Gastroesophageal sphincter (tissue), 4 donors: ENCODE results near the gene LINC01488. TPM values are rescaled to one million over a fixed set of nuclear protein-coding genes. Genes with fewer than 3 reads are reported as not detected.

Experiments
- ATAC-seq: fragments of 150-250 bp; one replicate; pipeline ENCODE4 v1.9.1; 2016; ENCODE audit warnings: mild to moderate bottlenecking, moderate library complexity
- H3K27ac ChIP-seq, 4 donors: fragments of 200-600 bp; sonication (generic) in 3 of 4; 1 replicate in 3 of 4; 2 replicates in 1 of 4; pipeline ENCODE4 v1.5.1; 2016 to 2019
- H3K27me3 ChIP-seq: fragments of 200-600 bp; sonication (generic); one replicate; pipeline ENCODE4 v1.5.1; 2019
- H3K36me3 ChIP-seq, 2 donors: fragments of 200-600 bp; sonication (generic); one replicate each; pipeline ENCODE4 v1.5.1; 2019; ENCODE audit warnings: control low read depth in 1 of 2
- H3K4me1 ChIP-seq, 3 donors: fragments of 200-600 bp; sonication (generic); 1 replicate in 2 of 3; 2 replicates in 1 of 3; pipeline ENCODE4 v1.5.1; 2016 to 2019; ENCODE audit warnings: control low read depth in 2 of 3
- H3K4me3 ChIP-seq, 2 donors: fragments of 200-600 bp; sonication (generic); one replicate each; pipeline ENCODE4 v1.5.1; 2019; ENCODE audit warnings: mild to moderate bottlenecking in 1 of 2, moderate library complexity in 1 of 2
- H3K9me3 ChIP-seq, 3 donors: fragments of 200-600 bp; sonication (generic); one replicate each; pipeline ENCODE4 v1.5.1; 2017 to 2019; ENCODE audit warnings: control low read depth in 2 of 3
- CTCF ChIP-seq, 4 experiments: fragments of 200-600 bp in 2 of 4; fragments of 450-650 bp in 2 of 4; sonication (generic) in 1 of 4; IDR thresholded peaks; one replicate each; pipeline ENCODE4 v1.5.1; 2017 to 2019; ENCODE audit warnings: antibody characterized with exemption in 4 of 4, mild to moderate bottlenecking in 2 of 4, moderate library complexity in 2 of 4
- EP300 ChIP-seq: sonication (generic); formaldehyde crosslinking; IDR thresholded peaks from one replicate; pipeline ENCODE4 v1.6.1; 2017; ENCODE audit warnings: antibody characterized with exemption, mild to moderate bottlenecking
- POLR2A ChIP-seq, 2 donors: fragments of 450-650 bp; IDR thresholded peaks; one replicate each; pipeline ENCODE4 v1.6.1; 2017; ENCODE audit warnings: antibody characterized with exemption in 2 of 2, mild to moderate bottlenecking in 2 of 2, moderate library complexity in 1 of 2
- POLR2AphosphoS5 ChIP-seq: sonication (generic); formaldehyde crosslinking; IDR thresholded peaks from one replicate; pipeline ENCODE4 v1.6.1; 2017; ENCODE audit warnings: antibody characterized with exemption
- WGBS, 2 donors: methylation state at CpG; one replicate each; pipeline ENCODE4 v1.1.5; 2018; ENCODE audit warnings: low coverage in 1 of 2; 5-methylcytosine and 5-hydroxymethylcytosine counted together
- total RNA-seq, 4 donors: library from RNA; depleted of rRNA; stranded (reverse); fragments of >200 nt; gene quantifications; one replicate each; pipeline ENCODE4 v1.1.0, GENCODE V29; 2016

The LINC01488 gene
- total RNA-seq, 4 donors from 2014 or later = not detected

DNA sequence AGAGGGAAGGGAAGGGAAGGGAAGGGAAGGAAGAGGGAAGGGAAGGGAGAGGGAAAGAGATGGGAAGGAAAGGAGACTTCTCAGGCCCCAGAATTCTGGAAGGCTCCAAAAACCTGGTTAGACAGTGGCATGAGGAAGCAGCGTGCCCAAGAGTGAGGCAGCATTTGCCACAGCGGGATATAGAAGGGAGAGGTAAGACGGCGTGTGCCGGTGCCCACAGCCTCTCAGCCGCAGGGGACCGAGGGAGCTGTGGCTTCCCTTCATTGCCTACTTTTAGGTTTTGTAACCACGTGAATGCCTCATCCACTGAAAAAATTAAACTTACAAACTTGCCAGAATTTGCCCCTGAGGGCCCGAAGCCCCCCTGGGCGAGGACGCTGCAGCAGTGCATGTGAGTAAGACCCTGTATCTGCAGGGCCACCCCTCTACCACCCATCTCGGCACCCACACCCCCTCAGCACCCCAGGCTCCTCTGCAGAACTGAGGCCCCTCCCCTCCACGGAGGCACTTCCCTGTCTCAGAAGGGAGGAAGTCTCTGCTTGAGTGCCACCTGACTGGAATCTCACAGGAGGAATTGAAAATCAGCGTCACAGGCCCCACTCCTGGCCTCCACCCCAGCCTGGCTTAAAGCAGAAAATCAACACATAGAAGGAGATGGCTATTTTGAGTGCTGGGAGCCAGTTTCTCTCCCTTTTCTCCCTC is 58.1 kb downstream of the LINC01488 start:
- H3K27me3 ChIP-seq = peaks cover 10% of the 10 kb centered on the region
- WGBS, 2 donors = 86 to 95% methylated on average over 7 to 9 of the region's 14 CpGs
- peak overlapping the region in 3 of 4 donors; percentile 52 to 57 (median 56) for H3K27ac ChIP-seq
- H3K4me3 ChIP-seq = no peak overlapping the region
- ATAC-seq = peak; percentile 42
- H3K36me3 ChIP-seq = no peaks in the 10 kb centered on the region
- peaks cover 0 to 23% (median 5%) of the 10 kb centered on the region in 3 donors for H3K4me1 ChIP-seq
- no peaks in the 10 kb centered on the region for H3K9me3 ChIP-seq
- TF ChIP-seq POLR2A (IDR thresholded peaks at IDR 0.05) (no peak), POLR2AphosphoS5 (no peak), EP300 (no peak), CTCF (IDR thresholded peaks at IDR 0.05) (no peak)

GRCh38 chr11:69540118-69541000 is 58.9 kb downstream of the LINC01488 start:
- peak overlapping the region in 3 of 4 donors; percentile 52 to 57 (median 56) for H3K27ac ChIP-seq
- 76 to 91% methylated on average over 5 to 11 of the region's 30 CpGs for WGBS, 2 donors
- no peak for TF ChIP-seq EP300
- TF ChIP-seq CTCF (IDR thresholded peaks at IDR 0.05) = peak in 1 of 4 experiments; percentile 7
- ATAC-seq = peak; percentile 49
- peaks cover 15% of the 10 kb centered on the region for H3K27me3 ChIP-seq
- no peaks in the 10 kb centered on the region for H3K9me3 ChIP-seq
- H3K4me1 ChIP-seq = peaks cover 0 to 23% (median 5%) of the 10 kb centered on the region in 3 donors
- no peak overlapping the region for H3K4me3 ChIP-seq
- no peaks in the 10 kb centered on the region for H3K36me3 ChIP-seq

DNA sequence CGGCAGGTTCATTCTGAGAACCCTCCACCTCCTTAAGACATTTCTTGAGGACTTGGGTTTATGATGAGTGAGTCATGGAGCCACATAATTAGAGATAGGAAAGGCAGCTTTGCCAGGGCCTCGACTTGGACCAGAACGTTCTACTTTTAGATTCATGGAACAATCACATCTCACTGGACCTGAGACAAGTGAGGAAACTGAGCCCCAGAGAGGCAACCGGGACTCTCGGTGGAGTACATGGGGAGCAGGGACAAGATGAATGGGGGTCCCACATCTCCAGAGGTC is 59.5 kb downstream of the LINC01488 start:
- H3K36me3 ChIP-seq = no peaks in the 10 kb centered on the region
- no peaks in the 10 kb centered on the region for H3K9me3 ChIP-seq
- H3K4me1 ChIP-seq = peaks cover 0 to 23% (median 5%) of the 10 kb centered on the region in 3 donors
- no peak overlapping the region for H3K4me3 ChIP-seq
- no peak for TF ChIP-seq POLR2AphosphoS5
- TF ChIP-seq POLR2A (IDR thresholded peaks at IDR 0.05) = no peak
- no peak for TF ChIP-seq CTCF (IDR thresholded peaks at IDR 0.05)
- TF ChIP-seq EP300 = no peak
- peaks cover 21% of the 10 kb centered on the region for H3K27me3 ChIP-seq
- ATAC-seq = no peak
- WGBS, 2 donors = 88% methylated on average over 3 of the region's 5 CpGs; no CpG with 5 or more reads in 1 of the 2 donors
- H3K27ac ChIP-seq = no peak overlapping the region

- no peak for TF ChIP-seq POLR2A (IDR thresholded peaks at IDR 0.05)
- TF ChIP-seq CTCF (IDR thresholded peaks at IDR 0.05) = no peak
- no peak for TF ChIP-seq POLR2AphosphoS5
- no peak for TF ChIP-seq EP300
- Histone ChIP-seq H3K4me1 (peaks cover 0 to 23% (median 5%) of the 10 kb centered on the region in 3 donors), H3K4me3 (no peak overlapping the region), H3K27ac (no peak overlapping the region), H3K9me3 (no peaks in the 10 kb centered on the region), H3K36me3 (no peaks in the 10 kb centered on the region), H3K27me3 (peaks cover 27% of the 10 kb centered on the region)
- WGBS, 2 donors = 69 to 70% methylated on average over 2 to 8 of the region's 8 CpGs
- no peak for ATAC-seq
Measured at GRCh38 chr11:69541501-69542313, 60.2 kb downstream of the LINC01488 start.
